ENCODE results near the gene SCN7A.
"Not testable (repeated sequence)": the region's sequence is repeated elsewhere in the genome, so short reads cannot be mapped to it uniquely, and the experiment has no call there.

The SCN7A gene

GRCh38 chr2:166494140-166494624 is at the start of gene SCN7A:
TSS of gene SCN7A (minus strand) at chr2:166494249. CDS start at chr2:166477696, 16,553 bp downstream.
- DNase-seq (ENCODE audit: low spot score) = no peak

GRCh38 chr2:166539340-166540162 is 45.5 kb upstream of the SCN7A start:
- peak; percentile 49 for DNase-seq (ENCODE audit: low spot score)

- DNase-seq (ENCODE audit: low spot score) = no peak
Observed at GRCh38 chr2:166536111-166536510, 42.1 kb upstream of the SCN7A start.

GRCh38 chr2:166521155-166521554 is 27.1 kb upstream of the SCN7A start:
- DNase-seq (ENCODE audit: low spot score) = no peak

- no peak for DNase-seq (ENCODE audit: low spot score)
Observed at GRCh38 chr2:166520604-166521003, 26.6 kb upstream of the SCN7A start.

GRCh38 chr2:166519391-166519962 is 25.4 kb upstream of the SCN7A start:
- DNase-seq (ENCODE audit: low spot score) = no peak

- DNase-seq (ENCODE audit: low spot score) = no peak
Observed at GRCh38 chr2:166518634-166519390, 24.8 kb upstream of the SCN7A start.

GRCh38 chr2:166517533-166518061 is 23.5 kb upstream of the SCN7A start:
- DNase-seq (ENCODE audit: low spot score) = no peak

GRCh38 chr2:166516712-166517303 is 22.8 kb upstream of the SCN7A start:
- no peak for DNase-seq (ENCODE audit: low spot score)

- DNase-seq (ENCODE audit: low spot score) = no peak
Observed at GRCh38 chr2:166513952-166514351, 19.9 kb upstream of the SCN7A start.

GRCh38 chr2:166499281-166499680 is 5.2 kb upstream of the SCN7A start:
- DNase-seq (ENCODE audit: low spot score) = no peak

- no peak for DNase-seq (ENCODE audit: low spot score)
Observed at GRCh38 chr2:166491461-166491860, 2.6 kb downstream of the SCN7A start.

GRCh38 chr2:166487171-166487570 is 6.9 kb downstream of the SCN7A start:
- DNase-seq (ENCODE audit: low spot score) = no peak

GRCh38 chr2:166485558-166486178 is 8.4 kb downstream of the SCN7A start:
- no peak for DNase-seq (ENCODE audit: low spot score)

GRCh38 chr2:166472332-166472731 is 21.7 kb downstream of the SCN7A start:
- DNase-seq (ENCODE audit: low spot score) = no peak

- no peak for DNase-seq (ENCODE audit: low spot score)
Observed at GRCh38 chr2:166468124-166469024, 25.7 kb downstream of the SCN7A start.

GRCh38 chr2:166464187-166464586 is 29.9 kb downstream of the SCN7A start:
- DNase-seq (ENCODE audit: low spot score) = no peak

- no peak for DNase-seq (ENCODE audit: low spot score)
Observed at GRCh38 chr2:166463640-166464039, 30.4 kb downstream of the SCN7A start.

GRCh38 chr2:166458674-166459073 is 35.4 kb downstream of the SCN7A start:
- DNase-seq (ENCODE audit: low spot score) = no peak

GRCh38 chr2:166455823-166456222 is 38.2 kb downstream of the SCN7A start:
- DNase-seq (ENCODE audit: low spot score) = not testable (repeated sequence)

Measured in LoVo (cell line).